Stimulated activated effector memory CD8-positive, alpha-beta T cell treated with anti-CD3 and anti-CD28 coated beads, Interleukin-12 subunit alpha, Interleukin-12 subunit beta, amount 100 ng/mL, for 72 hours (primary cell): ENCODE data around the gene TTC34.
"Not testable (repeated sequence)": the region's sequence is repeated elsewhere in the genome, so short reads cannot be mapped to it uniquely, and the experiment has no call there.

ENCODE experiments used
- ATAC-seq: fragments of 150-1000 bp; cut with Tn5 transposase; 2 replicates; pipeline ENCODE4 v1.10.0; 2021
- DNase-seq, 2 donors: peaks; one replicate each; pipeline ENCODE4 v3.0.0; 2021 to 2022; ENCODE audit warnings: low spot score in 2 of 2
- H3K27ac Mint-ChIP-seq: one replicate; pipeline ENCODE4 v1.8.0; 2022; ENCODE audit warnings: mild to moderate bottlenecking, mixed read lengths
- H3K36me3 Mint-ChIP-seq: one replicate; pipeline ENCODE4 v1.8.0; 2022; ENCODE audit warnings: mild to moderate bottlenecking, mixed read lengths
- H3K4me1 Mint-ChIP-seq: one replicate; pipeline ENCODE4 v1.8.0; 2022; ENCODE audit warnings: mixed read lengths
- H3K4me3 Mint-ChIP-seq: one replicate; pipeline ENCODE4 v1.8.0; 2022; ENCODE audit warnings: mild to moderate bottlenecking, mixed read lengths
- H3K9me3 Mint-ChIP-seq: one replicate; pipeline ENCODE4 v1.8.0; 2022; ENCODE audit warnings: mixed read lengths

TTC34 gene

GRCh38 chr1:2784854-2785630 lies 16.5 kb downstream of the TTC34 start:
- Mint-ChIP-seq H3K27ac (no peak overlapping the region), H3K36me3 (no peaks in the 10 kb centered on the region), H3K9me3 (peaks cover 10% of the 10 kb centered on the region), H3K4me1 (no peaks in the 10 kb centered on the region), H3K4me3 (no peak overlapping the region)
- DNase-seq (no peak), ATAC-seq (no peak)

DNA sequence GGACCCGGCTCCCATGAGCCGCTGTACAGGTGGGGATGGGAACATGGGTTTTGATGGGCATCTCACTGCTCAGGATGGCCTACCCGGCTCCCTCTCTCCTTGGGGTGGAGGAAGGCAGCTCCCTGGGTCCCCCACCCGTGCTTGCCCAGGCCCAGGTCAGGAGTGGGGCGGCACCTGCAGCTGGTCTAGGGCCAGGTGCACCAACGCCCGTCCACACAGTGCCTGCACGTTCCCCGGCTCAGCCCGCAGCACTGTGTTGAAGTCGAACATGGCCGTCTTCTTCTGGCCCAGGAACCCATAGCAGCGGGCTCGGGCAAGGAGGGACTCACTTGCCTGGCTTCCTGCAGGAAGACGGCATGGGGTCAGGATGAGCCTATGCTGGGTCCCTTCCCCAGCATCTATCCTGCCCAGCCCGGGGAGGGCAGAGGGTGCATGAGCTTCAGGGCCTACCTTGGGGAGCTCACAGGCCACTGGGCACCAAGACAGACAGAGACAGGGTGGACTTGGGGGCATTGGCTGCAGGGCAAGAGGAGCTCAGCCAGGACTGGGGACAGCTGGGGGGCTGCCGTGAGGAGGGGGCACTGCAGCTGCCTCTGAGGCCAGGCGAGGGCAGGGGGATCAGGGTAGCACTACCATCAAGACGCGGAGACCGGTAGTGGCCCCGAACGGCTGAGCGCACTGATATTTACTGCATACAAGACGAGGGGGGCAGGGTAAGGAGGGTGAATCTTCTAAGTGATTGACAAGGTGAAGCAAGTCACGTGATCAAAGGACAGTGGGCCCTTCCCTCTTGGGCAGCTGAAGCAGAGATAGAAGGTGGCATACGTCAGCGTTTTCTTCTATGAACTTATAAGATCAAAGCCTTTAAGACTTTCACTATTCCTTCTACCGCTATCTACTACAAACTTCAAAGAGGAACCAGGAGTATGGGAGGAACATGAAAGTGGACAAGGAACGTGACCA lies 17.8 kb downstream of the TTC34 start:
- Mint-ChIP-seq H3K36me3 (no peaks in the 10 kb centered on the region), H3K9me3 (peaks cover 10% of the 10 kb centered on the region), H3K4me3 (no peak overlapping the region), H3K4me1 (no peaks in the 10 kb centered on the region), H3K27ac (no peak overlapping the region)
- DNase-seq = no peak
- ATAC-seq = no peak

- no peaks in the 10 kb centered on the region for H3K4me1 Mint-ChIP-seq
- peaks cover 10% of the 10 kb centered on the region for H3K9me3 Mint-ChIP-seq
- H3K4me3 Mint-ChIP-seq = no peak overlapping the region
- ATAC-seq (no peak), DNase-seq (no peak)
- H3K27ac Mint-ChIP-seq = no peak overlapping the region
- H3K36me3 Mint-ChIP-seq = no peaks in the 10 kb centered on the region
Observed at GRCh38 chr1:2783069-2783434, 18.4 kb downstream of the TTC34 start.

DNA sequence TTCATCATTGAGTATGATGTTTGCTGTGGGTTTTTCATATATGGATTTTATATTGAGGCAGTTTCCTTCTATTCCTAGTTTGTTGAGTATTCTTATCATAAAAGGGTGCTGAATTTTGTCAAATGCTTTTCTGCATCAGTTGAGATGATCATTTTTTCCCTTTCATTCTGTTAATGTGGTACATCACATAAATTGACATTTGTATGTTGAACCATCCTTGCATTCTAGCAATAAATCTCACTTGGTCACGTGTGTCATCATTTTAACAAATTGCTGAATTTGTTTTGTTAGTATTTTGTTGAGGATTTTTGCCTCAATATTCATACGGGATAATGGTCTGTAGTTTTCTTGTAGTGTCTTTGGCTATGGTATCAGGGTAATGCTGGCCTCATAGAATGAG lies 19.9 kb downstream of the TTC34 start:
- DNase-seq (no peak), ATAC-seq (no peak)
- Mint-ChIP-seq H3K4me3 (no peak overlapping the region), H3K36me3 (no peaks in the 10 kb centered on the region), H3K9me3 (peaks cover 10% of the 10 kb centered on the region), H3K4me1 (no peaks in the 10 kb centered on the region), H3K27ac (no peak overlapping the region)

DNA sequence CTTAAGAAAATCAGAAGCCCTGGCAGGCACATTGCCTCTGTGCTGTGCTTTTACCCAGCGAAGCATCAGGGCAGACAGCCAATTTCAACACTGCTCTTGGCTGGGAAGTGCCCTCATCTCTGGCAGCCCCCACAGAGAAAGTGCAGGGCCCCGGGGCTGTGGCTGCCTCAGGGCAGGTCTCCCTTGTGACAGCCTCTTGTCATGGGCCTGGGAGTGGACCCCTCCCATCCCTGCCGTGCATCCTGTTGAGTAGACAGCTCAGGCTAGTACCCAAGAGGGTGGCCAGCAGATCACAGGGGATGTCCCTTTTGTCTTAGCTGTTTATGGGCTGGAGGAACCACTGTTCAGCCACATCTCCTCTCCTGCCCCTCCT lies 23.3 kb downstream of the TTC34 start:
- H3K4me3 Mint-ChIP-seq = no peak overlapping the region
- H3K9me3 Mint-ChIP-seq = peaks cover 10% of the 10 kb centered on the region
- no peak overlapping the region for H3K27ac Mint-ChIP-seq
- H3K36me3 Mint-ChIP-seq = no peaks in the 10 kb centered on the region
- ATAC-seq (no peak), DNase-seq (no peak)
- H3K4me1 Mint-ChIP-seq = no peaks in the 10 kb centered on the region

GRCh38 chr1:2777424-2778219 lies 23.9 kb downstream of the TTC34 start:
- peaks cover 10% of the 10 kb centered on the region for H3K9me3 Mint-ChIP-seq
- H3K36me3 Mint-ChIP-seq = no peaks in the 10 kb centered on the region
- ATAC-seq (no peak), DNase-seq (no peak)
- H3K27ac Mint-ChIP-seq = no peak overlapping the region
- no peaks in the 10 kb centered on the region for H3K4me1 Mint-ChIP-seq
- H3K4me3 Mint-ChIP-seq = no peak overlapping the region

- not testable (repeated sequence) for H3K36me3 Mint-ChIP-seq, H3K9me3 Mint-ChIP-seq, ATAC-seq, H3K4me3 Mint-ChIP-seq, H3K27ac Mint-ChIP-seq, DNase-seq, H3K4me1 Mint-ChIP-seq
Observed at GRCh38 chr1:2775333-2775732, 26.2 kb downstream of the TTC34 start.

DNA sequence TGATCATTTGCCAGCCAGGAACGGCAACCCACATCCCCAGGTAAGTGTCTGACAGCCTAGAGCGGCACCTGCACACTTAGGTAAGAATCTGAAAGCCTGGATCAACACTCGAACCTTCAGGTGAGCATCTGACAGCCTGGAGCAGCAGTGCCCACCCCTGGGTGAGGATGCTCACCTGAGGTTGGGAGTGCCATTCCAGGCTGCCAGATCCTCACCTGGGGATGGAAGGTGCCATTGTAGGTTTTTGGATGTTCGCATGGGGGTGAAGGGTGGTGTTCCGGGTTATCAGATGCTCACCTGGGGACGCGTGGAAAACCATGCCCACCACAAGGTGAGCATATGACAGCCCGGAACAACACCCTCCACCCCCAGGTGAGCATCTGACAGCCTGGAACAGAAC lies 33.4 kb downstream of the TTC34 start:
- not testable (repeated sequence) for H3K27ac Mint-ChIP-seq, DNase-seq, ATAC-seq, H3K36me3 Mint-ChIP-seq, H3K4me3 Mint-ChIP-seq, H3K4me1 Mint-ChIP-seq, H3K9me3 Mint-ChIP-seq

- not testable (repeated sequence) for DNase-seq
Observed at GRCh38 chr1:2759433-2759832, 42.1 kb downstream of the TTC34 start.

DNA sequence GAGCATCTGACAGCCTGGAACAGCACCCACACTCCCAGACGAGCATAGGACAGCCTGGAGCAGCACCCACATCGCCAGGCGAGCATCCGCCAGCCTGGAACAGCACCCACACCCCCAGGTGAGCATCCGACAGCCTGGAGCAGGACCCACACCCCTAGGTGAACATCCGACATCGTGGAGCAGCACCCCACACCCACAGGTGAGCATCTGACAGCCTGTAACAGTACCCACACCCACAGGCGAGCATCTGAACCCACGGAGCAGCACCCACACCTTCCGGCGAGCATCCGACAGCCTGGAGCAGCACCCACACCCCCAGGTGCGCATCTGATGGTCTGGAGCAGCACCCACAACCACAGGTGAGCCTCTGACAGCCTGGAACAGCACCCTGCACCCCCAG lies 44.0 kb downstream of the TTC34 start:
- not testable (repeated sequence) for ATAC-seq, H3K36me3 Mint-ChIP-seq, H3K27ac Mint-ChIP-seq, H3K9me3 Mint-ChIP-seq, H3K4me1 Mint-ChIP-seq, H3K4me3 Mint-ChIP-seq, DNase-seq

More at GRCh38 chr1:2759433-2759832, 42.1 kb downstream of the TTC34 start:
- H3K36me3 Mint-ChIP-seq, H3K27ac Mint-ChIP-seq, H3K4me1 Mint-ChIP-seq, H3K9me3 Mint-ChIP-seq, H3K4me3 Mint-ChIP-seq, ATAC-seq: not testable (repeated sequence)

DNA sequence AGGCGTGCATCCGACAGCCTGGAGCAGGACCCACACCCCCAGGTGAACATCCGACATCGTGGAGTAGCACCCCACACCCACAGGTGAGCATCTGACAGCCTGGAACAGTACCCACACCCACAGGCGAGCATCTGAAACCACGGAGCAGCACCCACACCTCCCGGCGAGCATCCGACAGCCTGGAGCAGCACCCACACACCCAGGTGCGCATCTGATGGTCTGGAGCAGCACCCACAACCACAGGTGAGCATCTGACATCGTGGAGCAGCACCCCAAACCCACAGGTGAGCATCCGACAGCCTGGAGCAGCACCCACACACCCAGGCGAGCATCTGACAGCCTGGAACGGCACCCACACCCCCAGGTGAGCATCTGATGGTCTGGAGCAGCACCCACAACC lies 46.1 kb downstream of the TTC34 start:
- ATAC-seq, H3K4me3 Mint-ChIP-seq, H3K36me3 Mint-ChIP-seq, H3K27ac Mint-ChIP-seq, H3K4me1 Mint-ChIP-seq, DNase-seq, H3K9me3 Mint-ChIP-seq: not testable (repeated sequence)

DNA sequence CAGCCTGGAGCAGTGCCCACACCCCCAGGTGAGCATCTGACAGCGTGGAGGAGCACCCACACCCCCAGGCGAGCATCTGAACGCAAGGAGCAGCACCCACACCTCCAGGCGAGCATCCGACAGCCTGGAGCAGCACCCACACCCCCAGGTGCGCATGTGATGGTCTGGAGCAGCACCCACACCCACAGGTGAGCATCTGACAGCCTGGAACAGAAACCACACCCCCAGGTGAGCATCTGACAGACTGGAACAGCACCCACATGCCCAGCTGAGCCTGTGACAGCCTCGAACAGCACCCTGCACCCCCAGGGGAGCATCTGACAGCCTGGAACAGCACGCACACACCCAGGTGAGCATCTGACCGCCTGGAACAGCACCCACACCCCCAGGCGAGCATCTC lies 46.9 kb downstream of the TTC34 start:
- H3K4me3 Mint-ChIP-seq, H3K9me3 Mint-ChIP-seq, H3K36me3 Mint-ChIP-seq, DNase-seq, H3K4me1 Mint-ChIP-seq, H3K27ac Mint-ChIP-seq, ATAC-seq: not testable (repeated sequence)

DNA sequence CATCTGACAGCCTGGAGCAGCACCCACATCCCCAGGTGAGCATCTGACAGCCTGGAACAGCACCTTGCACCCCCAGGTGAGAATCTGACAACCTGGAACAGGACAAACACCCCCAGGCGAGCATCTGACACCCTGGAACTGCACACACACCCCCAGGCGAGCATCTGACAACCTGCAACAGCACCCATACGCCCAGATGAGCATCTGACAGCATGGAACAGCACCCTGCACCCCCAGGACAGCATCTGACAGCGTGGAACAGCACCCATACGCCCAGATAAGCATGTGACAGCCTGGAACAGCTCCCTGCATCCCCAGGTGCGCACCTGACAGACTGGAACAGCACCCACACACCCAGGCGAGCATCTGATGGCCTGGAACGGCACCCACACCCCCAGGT lies 49.0 kb downstream of the TTC34 start:
- not testable (repeated sequence) for H3K4me1 Mint-ChIP-seq, ATAC-seq

GRCh38 chr1:2751866-2752265 lies 49.6 kb downstream of the TTC34 start:
- not testable (repeated sequence) for ATAC-seq, H3K4me1 Mint-ChIP-seq, H3K27ac Mint-ChIP-seq, H3K36me3 Mint-ChIP-seq, DNase-seq, H3K4me3 Mint-ChIP-seq, H3K9me3 Mint-ChIP-seq

More for the DNA sequence above, 49.0 kb downstream of the TTC34 start:
- not testable (repeated sequence) for H3K36me3 Mint-ChIP-seq, DNase-seq, H3K4me3 Mint-ChIP-seq, H3K27ac Mint-ChIP-seq, H3K9me3 Mint-ChIP-seq
